OCI-M2 (cell line): Measurements from ENCODE around the gene SMC5.
"Not testable (repeated sequence)": the region's sequence is repeated elsewhere in the genome, so short reads cannot be mapped to it uniquely, and the experiment has no call there.

Experiments used
- DNase-seq: peaks from one replicate; lab custom pipeline; 2025; ENCODE audit not compliant: unreplicated experiment; lab: John Stamatoyannopoulos, UW

Gene SMC5

DNA sequence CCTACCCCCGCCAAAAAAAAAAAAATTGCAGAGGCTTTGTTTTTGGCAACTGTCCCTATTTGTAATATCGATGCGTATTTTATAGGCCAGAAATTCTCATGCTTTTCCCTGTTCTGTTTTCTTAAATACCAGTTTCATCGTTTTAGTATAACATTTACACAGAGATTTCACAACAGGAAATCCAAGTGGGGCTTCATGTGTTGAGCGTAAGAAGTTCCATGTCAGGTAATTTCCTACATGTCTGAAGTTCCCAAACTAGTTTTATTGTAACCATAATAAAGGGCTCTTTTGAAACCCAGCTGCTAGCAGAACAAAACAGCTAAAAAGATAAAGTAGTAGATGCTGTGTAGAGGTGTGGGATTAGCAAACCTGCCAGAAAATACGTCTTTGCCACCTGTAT is 4.2 kb downstream of the SMC5 start:
- DNase-seq, result no peak

DNA sequence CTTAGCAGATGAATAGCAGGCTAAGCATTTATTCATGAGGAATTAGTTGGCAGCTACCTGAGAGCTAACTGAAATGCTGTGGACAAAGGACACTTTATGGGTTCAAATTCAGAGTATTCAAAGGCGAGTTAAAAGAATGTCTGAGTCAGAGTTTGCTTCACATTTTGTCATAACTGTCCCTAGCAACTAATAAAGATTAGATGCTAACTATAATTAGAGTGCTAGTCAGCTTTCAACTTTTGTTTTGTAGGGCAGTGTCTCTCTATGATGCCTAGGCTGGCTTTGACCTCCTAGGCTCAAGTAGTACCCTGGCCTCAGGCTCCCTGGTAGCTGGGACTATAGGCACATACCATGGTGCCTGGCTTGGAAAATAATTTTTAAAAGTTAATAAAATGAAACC is 4.6 kb downstream of the SMC5 start:
- DNase-seq, result no peak

DNA sequence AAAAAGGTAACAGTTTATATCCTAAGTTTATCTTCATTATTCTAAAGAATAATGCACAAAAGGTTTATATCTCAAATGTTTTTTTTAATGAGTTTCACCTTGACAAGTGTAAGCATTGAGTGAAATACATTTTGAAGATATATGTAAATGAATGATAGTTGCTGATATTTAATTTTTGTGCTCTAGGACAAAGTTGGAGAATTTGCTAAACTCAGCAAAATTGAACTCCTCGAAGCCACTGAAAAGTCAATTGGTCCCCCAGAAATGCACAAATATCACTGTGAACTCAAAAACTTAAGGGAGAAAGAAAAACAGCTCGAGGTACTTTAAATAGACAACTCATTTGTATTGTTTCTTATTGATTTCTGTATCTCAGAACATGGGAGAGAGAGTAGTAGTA is 19.5 kb downstream of the SMC5 start:
- DNase-seq, result no peak

DNA sequence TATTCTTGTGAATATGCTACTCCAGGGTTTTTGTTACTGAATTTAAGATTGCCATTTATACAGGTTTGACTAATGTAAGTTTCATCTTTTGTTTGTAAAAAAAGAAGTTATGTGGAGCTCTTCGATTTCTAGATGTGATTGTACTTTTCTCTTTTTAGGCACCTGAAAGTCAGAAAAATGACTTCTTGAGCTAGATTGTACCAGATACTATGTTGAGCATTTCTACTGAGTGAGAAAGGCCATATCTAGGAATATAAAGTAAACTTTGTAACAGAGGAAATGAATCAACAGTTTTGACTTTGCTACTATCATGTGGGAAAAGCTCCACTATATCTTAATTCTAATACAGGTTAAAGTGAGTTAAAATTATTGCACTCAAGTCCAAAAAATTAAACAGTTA is 25.1 kb downstream of the SMC5 start:
- no peak for DNase-seq

DNA sequence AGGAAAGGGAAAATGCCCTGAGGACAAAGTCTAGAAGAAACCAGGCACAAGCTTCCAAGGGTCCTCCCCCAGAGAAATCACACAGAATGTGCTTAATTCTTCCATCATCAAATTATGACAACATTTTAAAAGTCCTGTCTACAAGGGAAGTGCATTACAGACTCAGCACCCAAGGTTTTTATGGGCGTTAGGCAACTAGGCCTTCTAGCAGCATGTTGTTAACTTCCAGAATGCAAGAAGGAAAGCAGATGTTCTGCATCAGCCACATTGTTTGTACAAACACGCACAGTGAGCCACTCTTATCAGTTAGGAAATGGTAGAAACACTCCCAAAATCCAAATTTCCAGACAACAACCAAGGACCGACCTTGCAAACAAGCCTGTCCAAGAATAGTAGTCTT is 26.5 kb downstream of the SMC5 start:
- DNase-seq, result no peak

DNA sequence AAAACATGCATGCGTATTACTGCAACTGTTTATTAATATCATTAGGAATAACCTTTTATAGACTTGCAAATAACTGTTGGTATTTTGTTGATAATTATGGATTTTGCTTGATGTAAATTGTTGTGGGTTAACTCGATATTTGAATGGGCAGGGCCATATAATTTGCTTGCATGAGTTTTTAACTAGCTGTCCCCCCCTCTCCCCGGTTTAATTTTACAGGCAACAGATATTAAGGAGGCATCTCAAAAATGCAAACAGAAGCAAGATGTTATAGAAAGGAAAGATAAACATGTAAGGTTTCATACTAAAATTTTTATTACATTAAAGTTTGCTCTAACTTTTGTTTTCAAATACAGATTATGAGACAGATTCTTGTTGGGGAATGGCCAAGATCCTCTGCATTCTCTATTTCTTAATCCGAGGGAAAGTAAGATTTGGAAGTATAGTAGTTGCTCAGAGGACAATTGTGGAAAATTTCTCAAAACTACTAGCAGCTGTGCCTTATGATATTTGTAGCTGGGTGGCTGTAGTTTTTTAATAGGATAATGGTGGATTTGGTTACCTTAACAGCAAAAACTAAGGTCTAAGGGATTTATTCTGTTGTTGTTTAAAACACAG is 27.3 kb downstream of the SMC5 start:
- DNase-seq, result no peak

DNA sequence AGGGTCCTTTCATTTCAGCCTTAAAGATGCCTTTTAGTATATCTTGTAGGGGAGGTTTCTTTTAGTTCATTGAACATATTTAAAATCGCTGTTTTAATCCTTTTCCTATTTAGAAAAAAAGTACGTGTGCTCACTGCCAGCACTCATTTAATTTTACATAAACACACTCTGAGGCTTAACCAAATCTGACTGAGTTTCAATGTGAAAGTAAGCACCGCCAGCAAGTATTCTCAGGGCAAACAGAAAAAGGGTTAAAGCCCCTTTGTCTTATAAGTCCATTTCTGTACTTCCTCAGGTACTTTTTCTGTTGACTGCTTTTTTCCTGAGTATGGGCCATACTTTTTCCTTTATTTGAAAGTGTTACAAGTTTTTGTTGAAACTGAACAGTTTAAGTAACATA is 31.8 kb downstream of the SMC5 start:
- DNase-seq, result no peak

DNA sequence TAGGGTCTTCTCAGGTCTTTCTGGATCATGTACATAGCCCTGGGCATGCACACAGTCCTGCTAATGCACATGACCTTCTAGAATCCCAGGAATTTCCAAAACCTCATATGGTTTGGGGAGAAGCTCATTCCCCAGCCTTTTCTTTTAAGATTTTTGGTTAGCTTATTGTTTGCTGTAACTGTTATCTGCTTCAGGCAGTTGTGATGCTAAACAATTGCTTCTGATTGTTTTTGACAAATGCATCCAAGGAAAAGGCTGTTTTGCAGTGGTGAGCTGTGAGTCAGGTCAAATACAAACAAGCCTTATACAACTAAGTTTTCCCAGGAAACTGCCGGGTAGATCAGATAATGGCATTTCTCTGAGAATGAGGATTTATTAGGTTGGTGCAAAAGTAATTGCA is 32.7 kb downstream of the SMC5 start:
- no peak for DNase-seq

DNA sequence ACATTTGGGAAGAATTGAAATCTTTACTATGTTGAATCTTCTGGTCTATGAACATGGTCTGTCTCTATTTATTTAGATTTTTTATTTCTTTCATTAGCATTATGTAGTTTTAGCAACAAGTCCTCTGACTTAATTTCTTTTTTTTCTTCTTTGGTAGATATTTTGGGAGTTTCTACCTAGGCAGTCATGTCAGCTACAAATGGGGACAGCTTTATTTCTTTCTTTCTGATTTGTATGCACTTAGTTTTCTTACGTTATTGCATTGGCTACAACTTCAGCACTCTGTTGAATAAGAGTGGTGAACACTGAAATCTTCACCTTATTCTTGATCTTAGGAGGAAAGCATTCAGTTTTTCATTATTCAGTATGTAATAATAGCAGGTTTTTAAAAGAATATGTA is 33.5 kb downstream of the SMC5 start:
- no peak for DNase-seq

DNA sequence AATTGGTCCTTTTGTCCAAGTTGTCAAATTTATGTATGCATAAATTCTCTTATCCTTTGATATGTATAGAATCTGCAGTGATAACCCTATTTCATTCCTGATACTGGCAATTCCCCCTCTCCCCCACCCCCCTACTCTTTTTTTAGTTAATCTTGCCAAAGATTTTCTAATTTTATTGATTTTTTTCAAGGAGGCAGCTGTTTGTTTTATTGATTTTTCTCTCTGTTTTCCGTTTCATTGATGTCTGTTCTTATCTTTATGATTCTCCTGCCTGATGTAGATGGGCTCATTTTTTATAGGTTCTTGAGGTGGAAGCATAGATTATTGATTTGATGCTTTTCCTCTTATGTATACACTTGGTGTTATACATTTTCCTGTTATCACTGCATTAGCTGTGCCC is 34.4 kb downstream of the SMC5 start:
- DNase-seq, result no peak

DNA sequence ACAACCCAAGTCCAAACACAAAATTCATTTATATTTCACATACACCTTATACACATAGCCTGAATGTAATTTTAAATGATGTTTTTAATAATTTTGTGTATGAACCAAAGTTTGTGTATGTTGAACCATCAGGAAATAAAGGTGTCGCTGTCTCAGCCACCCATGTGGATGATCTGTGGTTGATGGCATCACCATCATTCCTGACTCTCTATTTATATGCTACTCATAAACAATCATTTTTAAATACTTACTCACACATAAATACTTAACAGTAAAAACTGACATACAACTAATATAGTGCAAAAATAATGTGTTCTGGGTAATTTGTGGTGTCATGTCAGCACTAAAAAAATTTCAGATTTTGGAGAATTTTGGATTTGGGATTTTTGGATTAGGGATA is 38.4 kb downstream of the SMC5 start:
- no peak for DNase-seq

DNA sequence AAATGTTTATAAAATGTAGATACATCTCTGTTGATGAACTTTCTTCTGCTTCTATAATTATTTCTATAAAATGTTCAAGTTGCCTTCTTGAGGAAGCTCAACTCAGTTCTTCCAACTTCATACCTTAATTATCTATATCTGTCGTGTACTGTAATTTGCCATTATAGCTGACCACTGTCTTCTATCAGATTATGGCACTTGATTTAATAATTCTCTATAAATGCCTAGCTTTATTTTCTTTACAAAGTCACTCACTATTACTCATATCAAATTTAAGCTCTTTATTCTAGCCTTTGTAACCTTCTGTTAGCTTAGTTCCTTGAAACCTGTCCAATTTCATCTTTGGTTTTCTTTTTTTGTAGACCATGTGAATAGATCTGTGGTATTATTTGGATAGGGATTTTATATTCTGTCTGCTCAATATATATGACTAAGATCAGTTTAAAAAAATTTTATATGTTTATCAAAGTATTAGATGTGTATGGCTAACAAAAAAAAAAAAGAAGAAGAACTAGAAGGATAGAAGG is 39.5 kb downstream of the SMC5 start:
- DNase-seq, result no peak

DNA sequence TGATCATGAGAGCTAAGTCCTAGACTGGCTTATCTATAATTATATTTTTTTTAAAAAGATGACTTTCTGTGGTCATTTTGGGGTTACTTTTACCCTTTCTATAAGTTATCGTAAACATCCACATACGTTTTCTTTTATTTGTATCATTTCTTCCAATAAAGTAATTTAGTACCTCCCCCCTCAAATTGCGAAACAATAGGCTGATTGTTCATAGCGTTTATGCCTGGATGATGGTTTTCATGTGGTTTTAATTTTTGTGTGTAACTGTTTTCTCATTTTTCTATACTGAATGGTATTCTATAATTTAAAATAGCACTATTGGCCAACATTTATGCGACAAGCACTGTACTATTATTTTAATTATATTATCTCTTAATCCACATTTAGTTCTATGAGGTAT is 44.5 kb downstream of the SMC5 start:
- DNase-seq, result no peak

DNA sequence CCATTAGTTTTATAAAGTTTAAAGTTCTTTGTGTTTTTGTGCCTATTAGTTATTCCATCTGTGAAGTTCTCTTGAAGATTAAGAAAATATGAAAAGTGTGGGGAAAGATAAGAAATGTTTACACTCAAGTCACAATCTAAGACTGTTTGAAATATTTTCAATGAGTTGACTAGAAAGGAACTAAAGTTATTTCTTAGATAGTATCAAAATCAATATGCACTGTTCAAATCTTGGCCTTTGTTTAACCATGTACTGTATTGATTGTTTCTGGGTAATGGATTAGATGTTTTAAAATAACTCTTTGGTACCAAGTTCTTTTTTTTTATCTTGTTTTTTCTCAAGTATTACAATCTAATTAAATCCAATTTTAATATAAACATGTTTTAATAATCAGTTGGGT is 46.0 kb downstream of the SMC5 start:
- no peak for DNase-seq

DNA sequence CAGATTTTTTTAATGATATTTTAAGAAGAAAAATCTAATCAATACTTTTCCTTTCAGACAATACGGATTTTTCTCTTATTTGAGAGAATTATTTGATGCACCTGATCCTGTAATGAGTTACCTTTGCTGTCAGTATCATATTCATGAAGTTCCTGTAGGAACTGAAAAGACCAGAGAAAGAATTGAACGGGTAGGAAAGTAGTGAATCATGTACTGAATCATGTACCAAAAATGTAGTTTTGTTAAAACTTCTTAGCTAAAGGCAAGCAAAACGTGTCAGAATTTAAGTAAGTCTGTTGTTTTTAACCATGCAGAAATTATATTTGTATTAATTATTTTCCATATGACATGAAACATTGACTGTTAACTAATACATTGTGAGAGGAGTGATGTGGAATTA is 56.6 kb downstream of the SMC5 start:
- DNase-seq, result no peak

DNA sequence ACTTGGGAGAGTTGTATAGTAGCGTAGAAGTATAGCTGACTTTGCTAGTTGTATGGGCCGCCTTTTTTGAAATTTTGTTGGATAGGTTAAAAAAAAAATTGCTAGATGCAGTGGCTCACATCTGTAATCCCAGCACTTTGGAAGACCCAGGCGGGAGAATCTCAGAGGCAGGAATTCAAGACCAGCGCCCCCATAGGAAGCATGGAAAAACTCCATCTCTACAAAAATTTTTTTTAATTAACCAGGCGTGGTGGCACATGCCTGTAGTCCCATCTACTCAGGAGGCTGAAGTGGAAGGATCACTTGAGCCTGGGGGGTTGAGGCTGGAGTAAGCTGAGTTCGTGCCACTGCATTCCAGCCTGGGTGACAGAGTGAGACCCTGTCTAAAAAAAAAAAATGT is 59.2 kb downstream of the SMC5 start:
- DNase-seq, result no peak

DNA sequence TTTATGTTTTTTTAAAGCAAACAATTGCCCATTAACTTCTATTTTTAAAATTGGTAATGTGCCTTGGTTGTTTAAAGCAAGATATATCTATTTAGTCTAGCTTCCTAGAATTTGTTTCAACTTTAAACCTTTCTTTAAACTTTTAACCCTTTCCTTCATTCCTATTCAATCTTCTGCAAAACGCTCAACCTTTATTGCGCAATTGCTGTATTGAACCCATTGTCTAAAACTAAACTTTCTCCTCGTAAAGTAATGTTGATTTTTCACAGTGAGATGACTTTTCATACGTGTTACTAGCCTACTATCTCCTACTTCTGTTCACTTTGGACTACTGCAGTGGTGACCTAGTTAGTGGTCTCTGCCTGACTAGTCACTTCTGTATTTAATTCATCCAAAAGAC is 63.3 kb downstream of the SMC5 start:
- no peak for DNase-seq

DNA sequence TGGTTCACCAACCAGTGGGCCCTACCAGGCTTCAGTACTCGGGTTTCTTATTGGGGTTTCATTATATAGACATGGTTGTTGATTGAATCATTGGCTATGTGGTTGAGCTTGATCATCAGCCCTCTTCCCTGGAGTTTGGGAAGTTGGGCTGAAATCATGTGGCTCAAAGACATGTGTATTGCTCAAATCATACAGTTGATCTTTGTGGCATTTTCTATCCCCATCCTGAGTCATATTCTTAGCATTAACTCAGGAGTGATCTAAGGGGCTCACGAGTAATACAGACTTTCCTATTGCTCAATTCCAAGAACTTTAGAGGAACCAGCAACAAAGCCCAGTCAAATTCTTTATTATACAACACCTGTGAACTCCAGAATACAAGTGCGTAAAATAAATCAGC is 66.2 kb downstream of the SMC5 start:
- DNase-seq, result no peak

DNA sequence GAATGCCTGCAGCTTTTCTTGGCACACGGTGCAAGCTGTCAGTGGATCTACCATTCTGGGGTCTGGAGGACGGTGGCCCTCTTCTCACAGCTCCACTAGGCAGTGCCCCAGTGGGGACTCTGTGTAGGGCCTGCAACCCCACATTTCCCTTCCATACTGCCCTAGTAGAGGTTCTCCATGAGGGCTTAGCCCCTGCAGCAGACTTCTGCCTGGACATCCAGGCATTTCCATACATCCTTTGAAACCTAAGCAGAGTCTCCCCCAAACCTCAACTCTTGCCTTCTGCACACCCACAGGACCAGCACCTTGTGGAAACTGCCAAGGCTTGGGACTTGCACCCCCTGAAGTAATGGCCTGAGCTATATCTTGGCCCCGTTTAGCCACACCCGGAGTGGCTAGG is 69.8 kb downstream of the SMC5 start:
- not testable (repeated sequence) for DNase-seq

DNA sequence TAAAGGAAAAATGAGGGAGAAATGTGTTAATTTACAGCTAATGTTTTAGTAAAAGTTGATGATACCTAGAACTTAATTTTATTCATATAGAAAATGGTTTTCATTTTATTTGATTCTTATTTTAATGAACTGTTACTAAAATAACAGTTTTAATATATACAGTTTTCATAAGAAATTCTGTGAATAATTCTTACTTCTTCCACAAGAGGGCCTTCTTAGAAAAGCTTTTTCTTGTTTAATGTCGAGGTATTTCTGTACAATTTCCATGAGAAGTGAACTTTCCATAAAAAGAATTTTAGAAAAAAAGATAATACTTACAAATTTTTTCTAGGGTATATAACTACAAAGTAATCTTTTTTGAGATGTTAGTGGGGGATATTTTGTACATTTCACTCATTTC is 81.8 kb downstream of the SMC5 start:
- no peak for DNase-seq

DNA sequence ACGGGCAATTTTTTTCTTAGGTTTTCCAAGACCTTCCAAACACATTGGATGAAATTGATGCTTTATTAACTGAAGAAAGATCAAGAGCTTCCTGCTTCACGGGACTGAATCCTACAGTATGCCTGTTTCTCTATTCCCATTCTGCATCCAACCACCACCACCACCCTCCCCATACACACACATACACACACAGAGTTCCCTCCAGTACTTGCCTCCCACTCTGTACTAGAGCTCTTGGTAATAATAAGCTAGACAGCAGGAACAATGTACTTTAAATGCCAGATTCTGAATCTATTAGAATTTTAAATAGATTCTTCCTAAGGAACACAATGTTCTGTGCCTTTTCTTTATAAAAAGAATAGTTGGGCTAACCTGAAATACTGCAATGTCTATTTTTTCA is 88.3 kb downstream of the SMC5 start:
- no peak for DNase-seq

DNA sequence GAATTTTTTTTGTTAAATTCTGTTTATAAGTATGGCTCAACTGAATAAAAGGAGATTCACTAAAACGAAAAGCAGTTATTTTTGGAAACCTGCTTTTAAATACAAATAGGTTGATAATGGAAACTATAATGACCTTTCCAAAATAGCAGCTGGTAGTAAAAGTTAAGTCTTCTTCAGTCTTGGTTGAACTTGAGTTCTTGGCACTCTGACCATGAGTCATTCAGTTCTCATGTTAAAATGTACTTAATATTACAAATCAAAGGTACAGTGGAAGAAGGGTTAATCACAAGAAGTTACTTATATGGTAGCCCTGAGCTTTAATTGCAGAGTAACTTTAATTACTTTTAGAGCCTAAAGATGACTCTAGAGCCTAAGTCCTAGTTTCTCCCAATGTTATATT is 93.6 kb downstream of the SMC5 start:
- DNase-seq, result no peak

DNA sequence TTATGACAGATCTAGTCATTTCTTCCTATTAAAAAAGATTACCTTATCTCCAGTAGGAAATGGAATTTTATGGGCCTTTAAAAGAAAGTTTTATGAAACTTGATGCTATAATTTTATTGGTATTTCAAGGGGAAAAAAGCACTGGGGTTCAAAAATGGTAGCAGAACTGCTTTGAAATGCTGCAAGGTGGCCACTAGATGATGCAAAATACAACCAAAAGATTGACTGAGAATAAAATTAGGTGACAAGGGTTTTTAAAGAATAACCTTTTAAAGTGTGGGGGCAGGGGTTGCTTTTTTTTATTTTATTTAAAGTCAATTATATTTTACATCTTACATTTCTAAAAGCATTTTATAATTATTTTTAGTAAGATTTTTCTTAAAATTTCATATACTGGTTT is 94.0 kb downstream of the SMC5 start:
- no peak for DNase-seq

DNA sequence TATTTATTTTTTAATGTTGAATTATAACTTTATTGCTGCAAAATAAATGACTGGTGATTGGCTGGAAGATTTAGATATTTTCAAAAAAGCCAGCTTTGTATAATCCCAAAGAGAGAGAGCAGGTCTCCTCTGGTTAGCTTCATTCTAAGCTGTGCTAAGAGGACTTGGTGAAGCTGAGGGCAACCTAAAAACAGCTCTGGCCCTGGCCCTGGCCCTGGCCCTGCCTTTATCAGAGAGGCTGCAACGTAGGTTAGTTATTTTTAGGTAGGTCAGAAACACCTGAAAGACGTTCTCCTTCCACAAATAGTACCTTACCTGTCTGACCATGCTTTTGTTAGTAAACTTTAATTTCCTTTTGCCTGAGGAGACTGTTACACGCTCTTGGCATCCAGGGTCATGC is 97.0 kb downstream of the SMC5 start:
- no peak for DNase-seq
